Keratinocyte (primary cell): ENCODE data around the gene NUFIP2. TPM values are rescaled to one million over a fixed set of nuclear protein-coding genes. Genes with fewer than 3 reads are reported as not detected.
A peak's percentile ranks its signal among the peaks of the same experiment; 100 is the strongest.

Experiments
- DNase-seq: peaks from one replicate; pipeline ENCODE4 v3.0.0-alpha.2; 2011; ENCODE audit warnings: low read depth, missing footprints, low spot score
- FAIRE-seq: peaks from 2 replicates; lab custom pipeline; 2011; peaks lifted over from hg19 to GRCh38; lab: Jason Lieb, UNC
- H2AFZ ChIP-seq: 2 replicates; pipeline ENCODE4 v1.6.0; 2012; ENCODE audit warnings: low read length, control low read depth, inconsistent platforms; ENCODE audit not compliant: control insufficient read depth
- H3K27ac ChIP-seq: 2 replicates; pipeline ENCODE4 v1.5.1; 2011; ENCODE audit warnings: low read length; ENCODE audit not compliant: control insufficient read depth, insufficient read depth
- H3K27me3 ChIP-seq: 3 replicates; pipeline ENCODE4 v1.6.0; 2011; ENCODE audit warnings: low read length; ENCODE audit not compliant: control insufficient read depth, insufficient read depth; ENCODE audit errors: extremely low read depth
- H3K36me3 ChIP-seq, 2 experiments: 2 replicates in 1 of 2; 3 replicates in 1 of 2; pipeline ENCODE4 v1.5.1; 2011; ENCODE audit warnings: low read length in 2 of 2, mild to moderate bottlenecking in 1 of 2; ENCODE audit not compliant: control insufficient read depth in 2 of 2, insufficient read depth in 2 of 2; ENCODE audit errors: extremely low read depth in 1 of 2
- H3K4me1 ChIP-seq: 3 replicates; pipeline ENCODE4 v1.5.1; 2011; ENCODE audit warnings: low read length; ENCODE audit not compliant: control insufficient read depth, insufficient read depth; ENCODE audit errors: extremely low read depth
- H3K4me2 ChIP-seq: 3 replicates; pipeline ENCODE4 v1.6.0; 2011; ENCODE audit warnings: low read depth, low read length; ENCODE audit not compliant: control insufficient read depth, insufficient read depth; ENCODE audit errors: extremely low read depth
- H3K4me3 ChIP-seq, 3 experiments: fragments of 200-600 bp in 1 of 3; sonication (generic) in 1 of 3; 2 replicates in 2 of 3; 3 replicates in 1 of 3; pipeline ENCODE4 v1.5.1; 2011 to 2016; ENCODE audit warnings: low read length in 3 of 3, mild to moderate bottlenecking in 3 of 3, control low read depth in 2 of 3, inconsistent platforms in 1 of 3, low read depth in 1 of 3, mixed read lengths in 1 of 3, mixed run types in 1 of 3, moderate library complexity in 1 of 3; ENCODE audit not compliant: control insufficient read depth in 2 of 3, insufficient read depth in 2 of 3; ENCODE audit errors: extremely low read depth in 1 of 3
- H3K79me2 ChIP-seq: 2 replicates; pipeline ENCODE4 v1.6.0; 2012; ENCODE audit warnings: low read length; ENCODE audit not compliant: control insufficient read depth, insufficient read depth
- H3K9ac ChIP-seq: 3 replicates; pipeline ENCODE4 v1.6.0; 2011; ENCODE audit warnings: low read length; ENCODE audit not compliant: control insufficient read depth, insufficient read depth; ENCODE audit errors: extremely low read depth
- H3K9me1 ChIP-seq: 3 replicates; pipeline ENCODE4 v1.6.0; 2011; ENCODE audit warnings: low read length; ENCODE audit not compliant: control insufficient read depth, insufficient read depth; ENCODE audit errors: extremely low read depth
- H3K9me3 ChIP-seq: 2 replicates; pipeline ENCODE4 v1.5.1; 2012; ENCODE audit warnings: low read depth, low read length; ENCODE audit not compliant: control insufficient read depth
- H4K20me1 ChIP-seq: 3 replicates; pipeline ENCODE4 v1.6.0; 2011; ENCODE audit warnings: low read length; ENCODE audit not compliant: control insufficient read depth, insufficient read depth; ENCODE audit errors: extremely low read depth
- CTCF ChIP-seq, 3 experiments: IDR thresholded peaks in 1 of 3; conservative IDR thresholded peaks in 1 of 3; optimal IDR thresholded peaks in 1 of 3; 2 replicates in 2 of 3; 3 replicates in 1 of 3; pipeline versions ENCODE3 to v1.5.1; 2011; ENCODE audit warnings: low read length in 3 of 3, mild to moderate bottlenecking in 3 of 3, moderate library complexity in 2 of 3, control low read depth in 1 of 3, inconsistent platforms in 1 of 3; ENCODE audit not compliant: insufficient read depth in 2 of 3; ENCODE audit errors: extremely low read depth in 1 of 3
- EZH2 ChIP-seq: IDR thresholded peaks from one replicate; pipeline ENCODE4 v1.6.1; 2012; ENCODE audit warnings: inconsistent platforms, mild to moderate bottlenecking, low read length, moderate library complexity
- dilution Hi-C: fragments of 300-500 bp; cut with MboI; formaldehyde crosslinking; loops from one replicate; pipeline ENCODE4 v1.7.0; 2020; ENCODE audit warnings: low sequenced_read_pairs; ENCODE audit not compliant: extremely low pct_ligation_motif_present
- polyA plus RNA-seq, 5 experiments: library from polyadenylated mRNA; depleted of rRNA in 3 of 5; stranded (reverse) in 3 of 5; stranded (forward) in 1 of 5; unstranded in 1 of 5; fragments of >200 nt; gene quantifications; 1 replicate in 1 of 5; 2 replicates in 3 of 5; 3 replicates in 1 of 5; pipeline versions ENCODE4 v1.2.1 to v1.2.3, GENCODE V29; 2011 to 2012; ENCODE audit warnings: missing spikeins in 2 of 5, low read depth in 1 of 5, low replicate concordance in 1 of 5

NUFIP2 gene
- polyA plus RNA-seq, 1 donor (not counting 4 experiments of a cell fraction or from before 2014, with no cell fraction given): 22.0 TPM

- H3K27me3 ChIP-seq: no peaks in the 10 kb centered on the region
- no peaks in the 10 kb centered on the region for H3K9me3 ChIP-seq
- H3K36me3 ChIP-seq: peaks cover 8 to 20% of the 10 kb centered on the region in 2 experiments
- dilution Hi-C loops: no loop called here
- no peak for DNase-seq
- peak overlapping the region; percentile 83 to 87 (median 85) for H3K4me3 ChIP-seq
- no peak for FAIRE-seq
- peaks cover 38% of the 10 kb centered on the region for H4K20me1 ChIP-seq
- peak in 2 of 3 experiments; percentile 43 to 45 for TF ChIP-seq CTCF (optimal IDR thresholded peaks at IDR 0.05 in 1 of 3, IDR thresholded peaks at IDR 0.05 in 1 of 3, conservative IDR thresholded peaks at IDR 0.05 in 1 of 3; ENCODE audit: extremely low read depth in 1 of 3, insufficient read depth in 2 of 3, low read length in 3 of 3)
- no peak for TF ChIP-seq EZH2
- peaks cover 20% of the 10 kb centered on the region for H3K4me1 ChIP-seq
- H3K9ac ChIP-seq: peak overlapping the region; percentile 90
- H2AFZ ChIP-seq: no peak overlapping the region
- peaks cover 75% of the 10 kb centered on the region for H3K79me2 ChIP-seq
- H3K9me1 ChIP-seq: peaks cover 3% of the 10 kb centered on the region
- peak overlapping the region; percentile 94 for H3K4me2 ChIP-seq
- peak overlapping the region; percentile 91 for H3K27ac ChIP-seq
These were observed 2.7 kb downstream of the NUFIP2 start for GRCh38 chr17:29291163-29291752.

- H3K36me3 ChIP-seq: peaks cover 13 to 24% of the 10 kb centered on the region in 2 experiments
- H3K4me1 ChIP-seq: peaks cover 20% of the 10 kb centered on the region
- H3K4me2 ChIP-seq: no peak overlapping the region
- no peak for FAIRE-seq
- TF ChIP-seq CTCF (optimal IDR thresholded peaks at IDR 0.05 in 1 of 3, IDR thresholded peaks at IDR 0.05 in 1 of 3, conservative IDR thresholded peaks at IDR 0.05 in 1 of 3; ENCODE audit: extremely low read depth in 1 of 3, insufficient read depth in 2 of 3, low read length in 3 of 3) (no peak), EZH2 (no peak)
- peaks cover 3% of the 10 kb centered on the region for H3K9me1 ChIP-seq
- H3K9ac ChIP-seq: no peak overlapping the region
- no peak for DNase-seq
- dilution Hi-C loops: no loop called here
- H3K4me3 ChIP-seq: no peak overlapping the region
- H3K27ac ChIP-seq: no peak overlapping the region
- H3K9me3 ChIP-seq: no peaks in the 10 kb centered on the region
- no peaks in the 10 kb centered on the region for H3K27me3 ChIP-seq
- peaks cover 44% of the 10 kb centered on the region for H4K20me1 ChIP-seq
- H3K79me2 ChIP-seq: peaks cover 88% of the 10 kb centered on the region
- no peak overlapping the region for H2AFZ ChIP-seq
These were observed 4.1 kb downstream of the NUFIP2 start for GRCh38 chr17:29289852-29290251.
